Osteoblast (primary cell): ENCODE data around the gene GSK3B. TPM values are rescaled to one million over a fixed set of nuclear protein-coding genes. Genes with fewer than 3 reads are reported as not detected.
A peak's percentile ranks its signal among the peaks of the same experiment; 100 is the strongest.

Source experiments
- DNase-seq: peaks from one replicate; pipeline ENCODE4 v3.0.0; 2011; ENCODE audit warnings: low spot score, mixed read lengths; ENCODE audit not compliant: insufficient read length; ENCODE audit errors: missing footprints
- H2AFZ ChIP-seq: 2 replicates; pipeline ENCODE4 v1.6.0; 2011; ENCODE audit warnings: mild to moderate bottlenecking, low read length
- H3K27ac ChIP-seq: 2 replicates; pipeline ENCODE4 v1.5.1; 2011; ENCODE audit warnings: mild to moderate bottlenecking, low read depth, low read length, moderate library complexity
- H3K27me3 ChIP-seq: 2 replicates; pipeline ENCODE4 v1.6.0; 2012; ENCODE audit warnings: mild to moderate bottlenecking, control low read depth, inconsistent platforms, low read length, moderate library complexity; ENCODE audit not compliant: insufficient read depth
- H3K36me3 ChIP-seq: 2 replicates; pipeline ENCODE4 v1.5.1; 2011; ENCODE audit warnings: mild to moderate bottlenecking, low read length, control low read depth, moderate library complexity; ENCODE audit not compliant: insufficient read depth
- H3K4me1 ChIP-seq: 2 replicates; pipeline ENCODE4 v1.5.1; 2011; ENCODE audit warnings: mild to moderate bottlenecking, low read length, control low read depth, moderate library complexity; ENCODE audit not compliant: insufficient read depth
- H3K4me2 ChIP-seq: 2 replicates; pipeline ENCODE4 v1.6.0; 2011; ENCODE audit warnings: mild to moderate bottlenecking, low read length; ENCODE audit not compliant: insufficient read depth
- H3K4me3 ChIP-seq: fragments of 200-600 bp; sonication (generic); 3 replicates; pipeline ENCODE4 v1.5.1; 2012; ENCODE audit warnings: mild to moderate bottlenecking, low read length, inconsistent platforms; ENCODE audit not compliant: insufficient read depth
- H3K79me2 ChIP-seq: 2 replicates; pipeline ENCODE4 v1.6.0; 2012; ENCODE audit warnings: mild to moderate bottlenecking, low read length, control low read depth, inconsistent platforms; ENCODE audit not compliant: insufficient read depth
- H3K9me3 ChIP-seq: 2 replicates; pipeline ENCODE4 v1.5.1; 2011; ENCODE audit warnings: low read depth, low read length, control low read depth
- H4K20me1 ChIP-seq: 2 replicates; pipeline ENCODE4 v1.6.0; 2012; ENCODE audit warnings: mild to moderate bottlenecking, low read length, control low read depth; ENCODE audit not compliant: insufficient read depth
- CTCF ChIP-seq: IDR thresholded peaks from 2 replicates; pipeline ENCODE4 v1.5.1; 2011; ENCODE audit warnings: mild to moderate bottlenecking, low read depth, low read length, moderate library complexity; ENCODE audit errors: extremely low read depth
- total RNA-seq: library from RNA; depleted of rRNA; stranded (reverse); fragments of >200 nt; gene quantifications from 2 replicates; pipeline ENCODE4 v1.2.3, GENCODE V29; 2012

The GSK3B gene
- total RNA-seq, 1 donor, result 87.9 TPM

- Histone ChIP-seq H3K27ac (no peak overlapping the region), H3K4me1 (peaks cover 9% of the 10 kb centered on the region), H3K4me2 (no peak overlapping the region), H2AFZ (no peak overlapping the region), H3K27me3 (no peaks in the 10 kb centered on the region), H3K79me2 (peaks cover 18% of the 10 kb centered on the region), H3K4me3 (no peak overlapping the region), H3K9me3 (no peaks in the 10 kb centered on the region), H4K20me1 (peaks cover 33% of the 10 kb centered on the region), H3K36me3 (no peaks in the 10 kb centered on the region)
- TF ChIP-seq CTCF, result no peak
- DNase-seq, result no peak
Observed at GRCh38 chr3:119829420-119829819, 264.8 kb downstream of the GSK3B start.

- Histone ChIP-seq H4K20me1 (peaks cover 29% of the 10 kb centered on the region), H3K9me3 (no peaks in the 10 kb centered on the region), H3K27me3 (no peaks in the 10 kb centered on the region), H2AFZ (no peak overlapping the region), H3K27ac (no peak overlapping the region), H3K36me3 (no peaks in the 10 kb centered on the region), H3K4me2 (no peak overlapping the region), H3K4me3 (no peak overlapping the region), H3K4me1 (peaks cover 4% of the 10 kb centered on the region), H3K79me2 (peaks cover 18% of the 10 kb centered on the region)
- TF ChIP-seq CTCF, result no peak
- DNase-seq, result peak; percentile 48
Observed at GRCh38 chr3:119826711-119827608, 267.3 kb downstream of the GSK3B start.

- Histone ChIP-seq H3K4me2 (no peak overlapping the region), H3K4me1 (no peaks in the 10 kb centered on the region)
- no peak for TF ChIP-seq CTCF
Observed at GRCh38 chr3:119825820-119826219, 268.4 kb downstream of the GSK3B start.

GRCh38 chr3:119819806-119820205, 274.4 kb downstream of the GSK3B start:
- Histone ChIP-seq H3K4me1 (no peaks in the 10 kb centered on the region), H4K20me1 (no peaks in the 10 kb centered on the region), H3K4me2 (no peak overlapping the region), H2AFZ (no peak overlapping the region), H3K4me3 (no peak overlapping the region), H3K36me3 (no peaks in the 10 kb centered on the region), H3K27me3 (no peaks in the 10 kb centered on the region), H3K79me2 (no peaks in the 10 kb centered on the region), H3K9me3 (no peaks in the 10 kb centered on the region), H3K27ac (no peak overlapping the region)
- DNase-seq, result peak; percentile 30
- no peak for TF ChIP-seq CTCF

More at GRCh38 chr3:119825820-119826219, 268.4 kb downstream of the GSK3B start:
- Histone ChIP-seq H3K36me3 (no peaks in the 10 kb centered on the region), H3K4me3 (no peak overlapping the region), H3K27me3 (no peaks in the 10 kb centered on the region), H3K9me3 (no peaks in the 10 kb centered on the region), H4K20me1 (peaks cover 24% of the 10 kb centered on the region), H3K27ac (no peak overlapping the region), H3K79me2 (peaks cover 16% of the 10 kb centered on the region), H2AFZ (no peak overlapping the region)
- peak; percentile 19 for DNase-seq
